HTR-8/SVneo (cell line): ENCODE results near the gene TWF2.
"Not testable (repeated sequence)": the region's sequence is repeated elsewhere in the genome, so short reads cannot be mapped to it uniquely, and the experiment has no call there.

Source experiments
- DNase-seq: peaks from one replicate; pipeline ENCODE4 v3.0.0; 2011; ENCODE audit warnings: low spot score, mixed read lengths; ENCODE audit not compliant: insufficient read length
- FAIRE-seq: peaks from 2 replicates; lab custom pipeline; 2011; peaks lifted over from hg19 to GRCh38; lab: Jason Lieb, UNC

Gene TWF2

GRCh38 chr3:52238761-52239701, at the start of gene TWF2:
TSS of gene TWF2 (minus strand) at chr3:52239158. CDS start at chr3:52239016, 142 bp downstream.
- FAIRE-seq (peak; percentile 99), DNase-seq (peak; percentile 96)

- DNase-seq (no peak), FAIRE-seq (no peak)
Observed at GRCh38 chr3:52288674-52289073, 49.7 kb upstream of the TWF2 start.

- FAIRE-seq (no peak), DNase-seq (no peak)
Observed at GRCh38 chr3:52286777-52287110, 47.8 kb upstream of the TWF2 start.

GRCh38 chr3:52284051-52284450, 45.1 kb upstream of the TWF2 start:
- FAIRE-seq, DNase-seq: not testable (repeated sequence)

GRCh38 chr3:52283306-52283705, 44.3 kb upstream of the TWF2 start:
- FAIRE-seq (no peak), DNase-seq (no peak)

GRCh38 chr3:52281981-52282801, 43.2 kb upstream of the TWF2 start:
- FAIRE-seq, result no peak
- no peak for DNase-seq

GRCh38 chr3:52280050-52280461, 41.1 kb upstream of the TWF2 start:
- no peak for FAIRE-seq

GRCh38 chr3:52279596-52279995, 40.6 kb upstream of the TWF2 start:
- DNase-seq (no peak), FAIRE-seq (no peak)

More at GRCh38 chr3:52280050-52280461, 41.1 kb upstream of the TWF2 start:
- DNase-seq, result no peak

GRCh38 chr3:52278510-52279069, 39.6 kb upstream of the TWF2 start, which contains the start of gene WDR82:
TSS of gene WDR82 (minus strand) at chr3:52278649. CDS start at chr3:52278361, 288 bp downstream.
- peak; percentile 97 for DNase-seq
- FAIRE-seq, result peak; percentile 100

GRCh38 chr3:52277972-52278509, 39.1 kb upstream of the TWF2 start:
- FAIRE-seq (no peak), DNase-seq (peak; percentile 51)

- peak; percentile 48 for DNase-seq
- peak; percentile 82 for FAIRE-seq
Observed at GRCh38 chr3:52277071-52277964, 38.4 kb upstream of the TWF2 start.

- FAIRE-seq, DNase-seq: not testable (repeated sequence)
Observed at GRCh38 chr3:52274781-52275180, 35.8 kb upstream of the TWF2 start.

GRCh38 chr3:52272831-52273230, 33.9 kb upstream of the TWF2 start:
- no peak for FAIRE-seq

GRCh38 chr3:52272172-52272571, 33.2 kb upstream of the TWF2 start:
- not testable (repeated sequence) for FAIRE-seq

More at GRCh38 chr3:52272831-52273230, 33.9 kb upstream of the TWF2 start:
- DNase-seq, result no peak

GRCh38 chr3:52270252-52270754, 31.3 kb upstream of the TWF2 start:
- DNase-seq, result no peak
- FAIRE-seq, result no peak

More at GRCh38 chr3:52272172-52272571, 33.2 kb upstream of the TWF2 start:
- DNase-seq, result not testable (repeated sequence)

- DNase-seq, result no peak
- no peak for FAIRE-seq
Observed at GRCh38 chr3:52269776-52270175, 30.8 kb upstream of the TWF2 start.

GRCh38 chr3:52268036-52268435, 29.1 kb upstream of the TWF2 start:
- FAIRE-seq (no peak), DNase-seq (no peak)

- FAIRE-seq, result no peak
- DNase-seq, result no peak
Observed at GRCh38 chr3:52265387-52265786, 26.4 kb upstream of the TWF2 start.

GRCh38 chr3:52262447-52262846, 23.5 kb upstream of the TWF2 start:
- no peak for FAIRE-seq
- no peak for DNase-seq
